Measurements from ENCODE around the gene EEA1.
"Not testable (repeated sequence)": the region's sequence is repeated elsewhere in the genome, so short reads cannot be mapped to it uniquely, and the experiment has no call there.

DNA sequence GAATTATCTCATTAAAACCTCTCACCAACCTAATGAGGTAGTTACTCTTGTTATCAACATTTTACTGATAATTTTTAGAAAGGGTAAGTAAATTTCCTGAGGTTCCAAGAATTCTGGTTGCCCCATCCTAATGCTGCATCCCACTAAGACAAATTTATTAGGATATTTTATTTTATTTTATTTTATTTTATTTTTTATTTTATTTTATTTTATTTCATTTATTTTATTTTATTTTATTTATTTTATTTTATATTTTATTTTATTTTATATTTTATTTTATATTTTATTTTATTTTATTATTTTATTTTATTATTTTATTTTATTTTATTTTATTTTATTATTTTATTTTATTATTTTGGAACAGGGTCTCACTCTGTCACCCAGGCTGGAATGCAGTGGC, 179.4 kb downstream of the EEA1 start:
- TF ChIP-seq SETDB1 (IDR thresholded peaks at IDR 0.05; ENCODE audit: insufficient read length, low read length); CTCF (tag by site-specific recombination; IDR thresholded peaks at IDR 0.05); KLF9 (tag by site-specific recombination; IDR thresholded peaks at IDR 0.05; ENCODE audit: low read depth); ZNF146 (tag by site-specific recombination; IDR thresholded peaks at IDR 0.05); ZSCAN23 (tag by site-specific recombination; IDR thresholded peaks at IDR 0.05); ZBTB1 (tag by site-specific recombination; IDR thresholded peaks at IDR 0.05): not testable (repeated sequence)

Data from HEK293 (cell line).